HG02571 (cell line): ENCODE data around the gene SPINK5.

Source experiments
- ATAC-seq: cut with Tn5 transposase; IDR thresholded peaks from one replicate; pipeline ENCODE4 v1.9.1; 2021; ENCODE audit warnings: mild to moderate bottlenecking, moderate library complexity; ENCODE audit not compliant: unreplicated experiment

Gene SPINK5

GRCh38 chr5:148176480-148176879, 112.7 kb downstream of the SPINK5 start:
- no peak for ATAC-seq

- ATAC-seq: no peak
Observed at GRCh38 chr5:148177207-148177606, 113.4 kb downstream of the SPINK5 start.

GRCh38 chr5:148179234-148179824, 115.5 kb downstream of the SPINK5 start:
- ATAC-seq: peak; percentile 76

- ATAC-seq: peak; percentile 70
Observed at GRCh38 chr5:148186248-148187003, 122.6 kb downstream of the SPINK5 start.
